HFFc6 (cell line): ENCODE data around the gene ENAH. TPM values are rescaled to one million over a fixed set of nuclear protein-coding genes. Genes with fewer than 3 reads are reported as not detected.
A peak's percentile ranks its signal among the peaks of the same experiment; 100 is the strongest.
"Not testable (repeated sequence)": the region's sequence is repeated elsewhere in the genome, so short reads cannot be mapped to it uniquely, and the experiment has no call there.

ENCODE experiments used
- DNase-seq: peaks from one replicate; pipeline ENCODE4 v3.0.0-alpha.2; 2018
- H3K27ac Mint-ChIP-seq: 2 replicates; pipeline ENCODE4 v1.8.0; 2020; ENCODE audit warnings: mild to moderate bottlenecking, mixed read lengths
- H3K27me3 Mint-ChIP-seq: 2 replicates; pipeline ENCODE4 v1.8.0; 2021; ENCODE audit warnings: mild to moderate bottlenecking, moderate library complexity, mixed read lengths; ENCODE audit not compliant: insufficient read depth
- H3K36me3 Mint-ChIP-seq: 2 replicates; pipeline ENCODE4 v1.8.0; 2021; ENCODE audit warnings: low read depth, mixed read lengths
- H3K4me1 Mint-ChIP-seq: 2 replicates; pipeline ENCODE4 v1.8.0; 2020; ENCODE audit warnings: low read depth, mixed read lengths
- H3K4me3 Mint-ChIP-seq: 2 replicates; pipeline ENCODE4 v1.8.0; 2020; ENCODE audit warnings: mild to moderate bottlenecking, moderate library complexity, mixed read lengths
- H3K9me3 Mint-ChIP-seq: 2 replicates; pipeline ENCODE4 v1.8.0; 2020; ENCODE audit warnings: mild to moderate bottlenecking, mixed read lengths
- total RNA-seq, 6 experiments: library from RNA; stranded (reverse); fragmentation: NEBNext Ultra II Directional; extraction: Animal tissue kit (Norgen Biotek cat#: 25700); gene quantifications; 2 replicates in 1 of 6; 3 replicates in 5 of 6; pipeline ENCODE4 v1.2.3, GENCODE V29; 2021
- TF ChIP-seq, protein P1 (sequence below): fragments of 200-600 bp; sonication (generic); IDR thresholded peaks from 2 replicates; pipeline ENCODE4 v1.5.0; 2021; ENCODE audit warnings: antibody characterized with exemption, mild to moderate bottlenecking

The ENAH gene
- total RNA-seq, 6 experiments from 2014 or later, result 133 to 171 (median 139) TPM

DNA sequence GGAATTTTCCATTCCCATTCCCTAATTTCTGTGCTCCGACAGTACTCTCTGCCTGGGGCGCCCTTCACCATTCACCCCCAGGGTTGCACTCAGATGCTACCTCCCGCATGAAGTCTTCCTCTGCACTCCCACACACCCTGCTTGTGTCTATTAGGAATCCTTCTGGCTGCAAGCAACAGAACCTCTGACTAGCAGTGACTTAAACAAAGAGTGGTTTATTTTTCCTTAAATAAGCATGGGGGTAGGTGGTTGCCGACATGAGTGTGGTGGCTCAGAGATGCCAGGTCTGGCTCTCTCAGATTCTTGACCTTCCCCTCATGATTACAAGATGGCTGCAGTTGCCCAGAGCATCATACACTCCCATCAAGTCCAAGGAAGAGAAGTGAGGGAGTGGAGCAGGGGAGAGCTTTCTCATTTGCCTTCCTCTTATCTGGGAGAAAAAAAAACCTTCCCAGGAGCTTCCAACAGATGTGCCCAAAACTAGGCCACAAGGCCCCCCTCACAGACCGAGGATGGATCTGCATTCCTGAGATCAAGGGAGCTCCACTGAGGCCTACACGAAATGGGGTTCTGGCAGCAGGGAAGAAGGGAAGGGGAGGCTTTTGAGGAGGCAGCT is 175.5 kb downstream of the ENAH start:
- Mint-ChIP-seq H3K4me3 (no peak overlapping the region), H3K27me3 (peaks cover 6% of the 10 kb centered on the region), H3K27ac (no peak overlapping the region), H3K9me3 (no peaks in the 10 kb centered on the region), H3K36me3 (no peaks in the 10 kb centered on the region), H3K4me1 (peaks cover 19% of the 10 kb centered on the region)
- no peak for DNase-seq
- TF ChIP-seq, protein P1, sequence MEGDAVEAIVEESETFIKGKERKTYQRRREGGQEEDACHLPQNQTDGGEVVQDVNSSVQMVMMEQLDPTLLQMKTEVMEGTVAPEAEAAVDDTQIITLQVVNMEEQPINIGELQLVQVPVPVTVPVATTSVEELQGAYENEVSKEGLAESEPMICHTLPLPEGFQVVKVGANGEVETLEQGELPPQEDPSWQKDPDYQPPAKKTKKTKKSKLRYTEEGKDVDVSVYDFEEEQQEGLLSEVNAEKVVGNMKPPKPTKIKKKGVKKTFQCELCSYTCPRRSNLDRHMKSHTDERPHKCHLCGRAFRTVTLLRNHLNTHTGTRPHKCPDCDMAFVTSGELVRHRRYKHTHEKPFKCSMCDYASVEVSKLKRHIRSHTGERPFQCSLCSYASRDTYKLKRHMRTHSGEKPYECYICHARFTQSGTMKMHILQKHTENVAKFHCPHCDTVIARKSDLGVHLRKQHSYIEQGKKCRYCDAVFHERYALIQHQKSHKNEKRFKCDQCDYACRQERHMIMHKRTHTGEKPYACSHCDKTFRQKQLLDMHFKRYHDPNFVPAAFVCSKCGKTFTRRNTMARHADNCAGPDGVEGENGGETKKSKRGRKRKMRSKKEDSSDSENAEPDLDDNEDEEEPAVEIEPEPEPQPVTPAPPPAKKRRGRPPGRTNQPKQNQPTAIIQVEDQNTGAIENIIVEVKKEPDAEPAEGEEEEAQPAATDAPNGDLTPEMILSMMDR, result no peak

DNA sequence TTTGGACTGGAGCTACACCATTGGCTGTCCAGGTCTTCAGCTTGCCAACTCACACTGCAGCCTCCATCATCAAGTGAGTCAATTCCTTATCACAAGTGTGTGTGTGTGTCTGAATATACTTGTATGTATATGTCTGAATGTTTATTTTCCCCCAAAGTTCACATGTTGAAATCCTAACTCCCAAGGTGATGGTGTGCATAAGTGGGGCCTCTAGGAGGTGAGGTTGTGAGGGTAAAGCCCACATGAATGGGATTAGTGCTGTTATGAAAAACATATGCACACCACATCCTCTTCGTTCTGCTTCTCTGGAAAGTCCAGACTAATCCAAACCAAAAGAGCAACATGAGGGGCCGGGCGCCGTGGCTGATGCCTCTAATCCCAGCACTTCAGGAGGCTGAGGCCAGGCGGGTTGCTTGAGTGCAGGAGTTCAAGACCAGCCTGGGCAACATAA is 176.4 kb downstream of the ENAH start:
- no peak overlapping the region for H3K27ac Mint-ChIP-seq
- no peak overlapping the region for H3K4me3 Mint-ChIP-seq
- no peak for DNase-seq

DNA sequence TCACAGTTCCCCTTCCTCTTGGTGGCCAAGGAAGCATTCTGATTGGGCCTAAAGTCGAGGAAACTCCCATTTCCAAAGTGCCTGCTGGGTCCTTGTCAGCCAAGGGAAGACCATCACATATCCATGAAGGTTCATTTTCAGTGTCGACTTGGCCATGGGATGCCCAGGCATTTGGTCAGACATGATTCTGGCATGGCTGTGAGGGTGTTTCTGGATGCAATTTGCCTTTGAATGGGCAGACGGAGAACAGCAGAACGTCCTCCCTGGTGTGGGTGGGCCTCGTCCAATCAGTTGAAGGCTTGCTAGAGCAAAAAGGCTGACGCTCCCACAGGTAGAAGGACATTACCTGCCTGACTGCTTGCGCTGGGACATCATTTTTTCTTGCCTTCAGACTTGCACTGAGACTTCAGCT is 176.8 kb downstream of the ENAH start:
- H3K4me1 Mint-ChIP-seq, result peaks cover 10% of the 10 kb centered on the region

More for the DNA sequence above, 176.4 kb downstream of the ENAH start:
- Mint-ChIP-seq H3K4me1 (peaks cover 11% of the 10 kb centered on the region), H3K27me3 (peaks cover 2% of the 10 kb centered on the region; the same call in 1 of the 2 replicates), H3K36me3 (no peaks in the 10 kb centered on the region), H3K9me3 (no peaks in the 10 kb centered on the region)
- TF ChIP-seq, protein P1, result no peak

DNA sequence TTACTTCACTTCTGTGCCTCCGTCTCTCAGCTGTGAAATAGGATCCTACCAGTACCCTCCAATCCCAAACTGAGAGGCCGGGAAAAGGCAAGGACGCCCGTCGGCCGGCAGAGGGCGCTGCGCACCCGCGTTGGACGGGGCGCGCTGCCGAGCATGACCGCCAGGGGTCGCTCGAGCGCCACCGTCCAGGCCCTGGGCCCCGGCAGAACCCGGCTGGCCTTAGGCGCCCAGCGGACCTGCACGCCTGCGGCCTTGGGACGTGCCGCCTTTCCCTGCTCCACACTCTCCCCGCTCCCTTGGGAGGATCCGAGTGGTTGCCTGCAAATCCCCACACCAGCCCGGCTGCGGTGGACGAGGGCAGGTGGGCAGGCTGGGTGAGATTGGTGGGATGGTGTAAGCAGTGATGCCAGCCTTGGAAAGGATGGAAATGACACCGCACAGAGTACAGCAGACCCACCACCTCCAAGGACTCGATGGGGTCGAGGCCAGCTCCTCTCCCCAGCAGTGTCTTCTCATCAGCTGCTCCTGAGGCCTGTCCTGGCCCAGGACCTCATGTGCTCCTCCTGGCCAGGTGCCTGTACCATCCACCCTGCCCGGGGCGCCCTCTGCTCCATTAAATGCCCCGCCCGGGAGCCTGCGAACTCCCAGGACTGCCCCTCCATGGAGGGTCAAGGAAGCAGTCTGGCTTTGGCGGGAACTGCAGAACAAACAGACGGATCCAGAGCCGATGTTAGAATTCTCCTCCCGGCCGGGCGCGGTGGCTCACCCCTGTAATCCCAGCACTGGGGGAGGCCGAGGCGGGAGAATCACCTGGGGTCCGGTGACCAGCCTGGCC is 177.7 kb downstream of the ENAH start:
- TF ChIP-seq, protein P1, result peak; percentile 100
- Mint-ChIP-seq H3K9me3 (no peaks in the 10 kb centered on the region), H3K36me3 (no peaks in the 10 kb centered on the region), H3K4me1 (peaks cover 10% of the 10 kb centered on the region), H3K4me3 (no peak overlapping the region), H3K27ac (no peak overlapping the region), H3K27me3 (peaks cover 7% of the 10 kb centered on the region)
- peak; percentile 35 for DNase-seq

More for the DNA sequence above, 176.8 kb downstream of the ENAH start:
- TF ChIP-seq, protein P1, result no peak
- H3K27me3 Mint-ChIP-seq, result peaks cover 4% of the 10 kb centered on the region
- no peak overlapping the region for H3K4me3 Mint-ChIP-seq
- H3K9me3 Mint-ChIP-seq, result no peaks in the 10 kb centered on the region
- H3K36me3 Mint-ChIP-seq, result no peaks in the 10 kb centered on the region
- H3K27ac Mint-ChIP-seq, result no peak overlapping the region
- DNase-seq, result no peak

DNA sequence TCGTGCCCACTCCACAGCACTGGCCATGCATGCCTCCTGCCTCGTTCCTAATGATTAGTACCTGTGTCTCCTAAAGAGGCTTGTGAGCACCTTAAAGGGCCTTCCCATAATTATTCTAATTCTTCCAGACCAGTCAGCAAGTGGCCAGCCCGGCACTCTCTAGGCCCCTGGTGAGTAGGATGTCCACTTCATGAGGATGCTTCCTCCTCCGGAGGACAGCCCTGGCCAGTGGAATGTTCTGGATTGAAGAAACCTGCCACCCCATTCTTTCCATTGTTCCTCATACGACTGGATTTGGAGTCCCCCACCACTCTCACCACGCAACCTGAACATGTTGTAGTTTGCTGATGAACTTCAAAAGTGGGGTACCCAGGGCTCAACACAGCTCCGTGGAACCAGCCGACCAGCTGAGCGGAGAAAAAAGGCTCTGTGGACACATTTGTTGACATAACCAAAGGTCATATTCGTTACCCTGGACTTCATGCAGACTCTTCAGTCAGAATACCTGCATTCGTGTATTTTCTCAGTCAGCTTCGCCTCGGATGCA is 178.4 kb downstream of the ENAH start:
- TF ChIP-seq, protein P1, result no peak; the same call in 1 of the 2 replicates
- no peak for DNase-seq

DNA sequence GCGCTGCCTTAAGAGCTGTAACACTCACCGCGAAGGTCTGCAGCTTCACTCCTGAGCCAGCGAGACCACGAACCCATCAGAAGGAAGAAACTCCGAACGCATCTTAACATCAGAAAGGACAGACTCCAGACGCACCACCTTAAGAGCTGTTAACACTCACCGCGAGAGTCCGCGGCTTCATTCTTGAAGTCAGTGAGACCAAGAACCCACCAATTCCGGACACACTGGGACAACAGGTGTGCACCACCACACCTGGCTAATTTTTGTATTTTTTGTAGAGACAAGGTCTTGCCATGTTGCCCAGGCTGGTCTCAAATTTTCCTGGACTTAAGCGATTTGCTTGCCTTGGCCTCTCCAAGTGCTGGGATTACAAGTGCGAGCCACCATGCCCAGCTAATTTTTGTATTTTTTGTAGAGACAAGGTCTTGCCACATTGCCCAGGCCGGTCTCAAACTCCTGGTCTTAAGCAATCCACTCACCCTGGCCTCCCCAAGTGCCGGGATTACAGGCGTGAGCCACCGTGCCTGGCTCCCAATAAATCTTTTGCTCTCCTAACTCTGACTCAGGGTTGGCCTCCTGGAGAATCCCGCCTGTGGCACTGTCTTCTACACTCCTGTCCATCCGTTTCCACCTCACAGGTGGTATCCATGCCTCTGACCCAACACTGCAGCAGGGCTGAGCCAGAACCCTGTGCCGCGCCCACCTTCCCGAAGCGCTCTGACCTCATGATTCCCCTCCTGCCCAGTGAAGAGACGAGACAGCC is 179.1 kb downstream of the ENAH start:
- not testable (repeated sequence) for H3K36me3 Mint-ChIP-seq, H3K9me3 Mint-ChIP-seq, H3K4me3 Mint-ChIP-seq, H3K27ac Mint-ChIP-seq, DNase-seq
- H3K27me3 Mint-ChIP-seq, result peaks cover 13% of the 10 kb centered on the region
- H3K4me1 Mint-ChIP-seq, result peaks cover 10% of the 10 kb centered on the region

More for the DNA sequence above, 178.4 kb downstream of the ENAH start:
- H3K4me1 Mint-ChIP-seq, result peaks cover 10% of the 10 kb centered on the region
- H3K27me3 Mint-ChIP-seq, result peaks cover 13% of the 10 kb centered on the region
- no peaks in the 10 kb centered on the region for H3K9me3 Mint-ChIP-seq
- no peaks in the 10 kb centered on the region for H3K36me3 Mint-ChIP-seq
- H3K4me3 Mint-ChIP-seq, result no peak overlapping the region
- no peak overlapping the region for H3K27ac Mint-ChIP-seq

DNA sequence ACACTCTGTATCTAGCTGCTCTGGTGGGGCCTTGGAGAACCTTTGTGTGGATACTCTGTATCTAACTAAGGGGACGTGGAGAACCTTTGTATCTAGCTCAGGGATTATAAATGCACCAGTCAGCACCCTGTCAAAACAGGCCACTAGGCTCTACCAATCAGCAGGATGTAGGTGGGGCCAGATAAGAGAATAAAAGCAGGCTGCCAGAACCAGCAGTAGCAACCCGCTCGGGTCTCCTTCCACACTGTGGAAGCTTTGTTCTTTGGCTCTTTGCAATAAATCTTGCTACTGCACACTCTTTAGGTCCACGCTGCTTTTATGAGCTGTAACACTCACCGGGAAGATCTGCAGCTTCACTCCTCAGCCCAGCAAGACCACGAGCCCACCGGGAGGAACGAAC is 179.7 kb downstream of the ENAH start:
- H3K9me3 Mint-ChIP-seq, DNase-seq, H3K4me3 Mint-ChIP-seq, H3K27ac Mint-ChIP-seq, H3K36me3 Mint-ChIP-seq: not testable (repeated sequence)
- H3K27me3 Mint-ChIP-seq, result peaks cover 13% of the 10 kb centered on the region
- peaks cover 10% of the 10 kb centered on the region for H3K4me1 Mint-ChIP-seq
